ENCODE results near the gene PNPLA5.

The PNPLA5 gene

GRCh38 chr22:43837666-43838065 lies 54.1 kb downstream of the PNPLA5 start:
- Mint-ChIP-seq H3K27ac (no peak overlapping the region), H3K4me1 (peaks cover 5% of the 10 kb centered on the region), H3K4me3 (no peak overlapping the region), H3K9me3 (no peaks in the 10 kb centered on the region), H3K27me3 (ENCODE audit: low read depth) (no peaks in the 10 kb centered on the region), H3K36me3 (ENCODE audit: low read depth) (no peaks in the 10 kb centered on the region)
- TF ChIP-seq CTCF (IDR thresholded peaks at IDR 0.05; ENCODE audit: unreplicated experiment in 3 of 3) = no peak

- peak overlapping the region in 1 of 3 experiments; percentile 12 for H3K27ac Mint-ChIP-seq
- H3K27me3 Mint-ChIP-seq (ENCODE audit: low read depth) = no peaks in the 10 kb centered on the region
- no peak overlapping the region for H3K4me3 Mint-ChIP-seq
- H3K36me3 Mint-ChIP-seq (ENCODE audit: low read depth) = no peaks in the 10 kb centered on the region
- peaks cover 5% of the 10 kb centered on the region for H3K4me1 Mint-ChIP-seq
- no peaks in the 10 kb centered on the region for H3K9me3 Mint-ChIP-seq
- TF ChIP-seq CTCF (IDR thresholded peaks at IDR 0.05; ENCODE audit: unreplicated experiment in 3 of 3) = no peak
Observed at GRCh38 chr22:43835736-43836135, 56.1 kb downstream of the PNPLA5 start.

- no peaks in the 10 kb centered on the region for H3K9me3 Mint-ChIP-seq
- no peaks in the 10 kb centered on the region for H3K27me3 Mint-ChIP-seq (ENCODE audit: low read depth)
- TF ChIP-seq CTCF (IDR thresholded peaks at IDR 0.05; ENCODE audit: unreplicated experiment in 3 of 3) = no peak
- no peaks in the 10 kb centered on the region for H3K36me3 Mint-ChIP-seq (ENCODE audit: low read depth)
- peak overlapping the region in 1 of 3 experiments; percentile 12 for H3K27ac Mint-ChIP-seq
- no peak overlapping the region for H3K4me3 Mint-ChIP-seq
- peaks cover 10% of the 10 kb centered on the region for H3K4me1 Mint-ChIP-seq
Observed at GRCh38 chr22:43835166-43835565, 56.6 kb downstream of the PNPLA5 start.

GRCh38 chr22:43833286-43834240 lies 58.2 kb downstream of the PNPLA5 start:
- Mint-ChIP-seq H3K9me3 (no peaks in the 10 kb centered on the region), H3K4me1 (peaks cover 26% of the 10 kb centered on the region), H3K27me3 (ENCODE audit: low read depth) (no peaks in the 10 kb centered on the region), H3K4me3 (no peak overlapping the region), H3K27ac (peak overlapping the region in 1 of 3 experiments; percentile 47), H3K36me3 (ENCODE audit: low read depth) (no peaks in the 10 kb centered on the region)
- no peak for TF ChIP-seq CTCF (IDR thresholded peaks at IDR 0.05; ENCODE audit: unreplicated experiment in 3 of 3)

- no peaks in the 10 kb centered on the region for H3K9me3 Mint-ChIP-seq
- peaks cover 36% of the 10 kb centered on the region for H3K4me1 Mint-ChIP-seq
- no peaks in the 10 kb centered on the region for H3K27me3 Mint-ChIP-seq (ENCODE audit: low read depth)
- peak overlapping the region in 1 of 3 experiments; percentile 47 for H3K27ac Mint-ChIP-seq
- H3K36me3 Mint-ChIP-seq (ENCODE audit: low read depth) = no peaks in the 10 kb centered on the region
- H3K4me3 Mint-ChIP-seq = no peak overlapping the region
- TF ChIP-seq CTCF (IDR thresholded peaks at IDR 0.05; ENCODE audit: unreplicated experiment in 3 of 3) = no peak
Observed at GRCh38 chr22:43832393-43833265, 59.2 kb downstream of the PNPLA5 start.

All from nephron (organoid).